H1 (cell line): ENCODE measurements around the gene ROPN1.

Source experiments
- CHD2 ChIP-seq: IDR thresholded peaks from 2 replicates; pipeline ENCODE4 v1.6.1; 2012; ENCODE audit warnings: low read length, improper control_type of control experiment
- EP300 ChIP-seq, 2 experiments: IDR thresholded peaks; 1 replicate in 1 of 2; 2 replicates in 1 of 2; pipeline ENCODE4 v1.6.1; 2011 to 2012; ENCODE audit warnings: low read depth in 2 of 2, low read length in 2 of 2, mild to moderate bottlenecking in 2 of 2, borderline replicate concordance in 1 of 2, inconsistent platforms in 1 of 2, moderate library complexity in 1 of 2
- FOSL1 ChIP-seq: IDR thresholded peaks from 2 replicates; pipeline ENCODE4 v1.6.1; 2011; ENCODE audit warnings: mild to moderate bottlenecking, low read depth, low read length, moderate library complexity; ENCODE audit not compliant: insufficient read depth
- GTF2F1 ChIP-seq: IDR thresholded peaks from 2 replicates; pipeline ENCODE4 v1.6.1; 2012; ENCODE audit warnings: low read depth, low read length, improper control_type of control experiment, borderline replicate concordance
- POLR2A ChIP-seq, 2 experiments: IDR thresholded peaks; 1 replicate in 1 of 2; 2 replicates in 1 of 2; pipeline ENCODE4 v1.6.1; 2011; ENCODE audit warnings: low read depth in 2 of 2, low read length in 2 of 2, mild to moderate bottlenecking in 2 of 2; ENCODE audit errors: control extremely low read depth in 1 of 2
- RBBP5 ChIP-seq: IDR thresholded peaks from 2 replicates; pipeline ENCODE4 v1.7.1; 2012; ENCODE audit warnings: low read depth, mild to moderate bottlenecking, inconsistent platforms, low read length, moderate library complexity, borderline replicate concordance
- RNF2 ChIP-seq: fragments of 200-900, 300-1000 bp; sonication (generic); IDR thresholded peaks from 2 replicates; pipeline ENCODE4 v1.7.1; 2016; ENCODE audit warnings: borderline replicate concordance, low read depth, mild to moderate bottlenecking, antibody characterized with exemption, low read length; ENCODE audit not compliant: poor library complexity, severe bottlenecking; ENCODE audit errors: missing control alignments
- SP2 ChIP-seq: IDR thresholded peaks from 2 replicates; pipeline ENCODE4 v1.6.1; 2012; ENCODE audit warnings: mild to moderate bottlenecking, low read length, inconsistent platforms
- TAF1 ChIP-seq: IDR thresholded peaks from 2 replicates; pipeline ENCODE4 v1.6.1; 2011; ENCODE audit warnings: mild to moderate bottlenecking, low read depth, low read length
- TF ChIP-seq, protein P1 (sequence below), 3 experiments: IDR thresholded peaks; 1 replicate in 2 of 3; 2 replicates in 1 of 3; pipeline versions ENCODE4 v1.5.1 to v1.6.1; 2011; ENCODE audit warnings: low read length in 3 of 3, mild to moderate bottlenecking in 3 of 3, inconsistent platforms in 2 of 3, low read depth in 1 of 3, moderate library complexity in 1 of 3; ENCODE audit not compliant: insufficient read depth in 1 of 3; ENCODE audit errors: control extremely low read depth in 1 of 3
- TF ChIP-seq, protein P2 (sequence below): IDR thresholded peaks from 2 replicates; pipeline ENCODE4 v1.6.1; 2011; ENCODE audit warnings: low read depth, mild to moderate bottlenecking, low read length; ENCODE audit not compliant: insufficient read depth

DNA sequence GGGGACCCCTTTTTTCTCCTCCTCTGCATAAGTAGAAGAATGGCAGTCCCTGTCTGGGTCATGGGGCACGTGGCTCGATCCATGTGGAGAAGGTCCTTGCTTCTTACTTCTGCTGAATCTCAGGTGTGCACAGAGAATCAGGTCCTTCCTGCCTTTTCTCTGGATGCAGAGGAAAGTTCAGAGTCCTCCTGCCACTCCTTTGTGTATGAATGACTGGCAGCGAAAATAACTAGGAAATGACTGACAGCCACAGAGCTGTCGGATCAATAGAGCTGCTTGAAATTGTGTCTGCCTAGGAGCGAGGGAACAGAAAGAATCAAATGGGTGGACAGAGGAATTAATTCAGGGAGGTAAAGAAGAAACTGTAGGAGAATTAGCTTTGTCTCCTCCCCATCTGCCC is 49.6 kb upstream of the ROPN1 start:
- TF ChIP-seq, protein P1, sequence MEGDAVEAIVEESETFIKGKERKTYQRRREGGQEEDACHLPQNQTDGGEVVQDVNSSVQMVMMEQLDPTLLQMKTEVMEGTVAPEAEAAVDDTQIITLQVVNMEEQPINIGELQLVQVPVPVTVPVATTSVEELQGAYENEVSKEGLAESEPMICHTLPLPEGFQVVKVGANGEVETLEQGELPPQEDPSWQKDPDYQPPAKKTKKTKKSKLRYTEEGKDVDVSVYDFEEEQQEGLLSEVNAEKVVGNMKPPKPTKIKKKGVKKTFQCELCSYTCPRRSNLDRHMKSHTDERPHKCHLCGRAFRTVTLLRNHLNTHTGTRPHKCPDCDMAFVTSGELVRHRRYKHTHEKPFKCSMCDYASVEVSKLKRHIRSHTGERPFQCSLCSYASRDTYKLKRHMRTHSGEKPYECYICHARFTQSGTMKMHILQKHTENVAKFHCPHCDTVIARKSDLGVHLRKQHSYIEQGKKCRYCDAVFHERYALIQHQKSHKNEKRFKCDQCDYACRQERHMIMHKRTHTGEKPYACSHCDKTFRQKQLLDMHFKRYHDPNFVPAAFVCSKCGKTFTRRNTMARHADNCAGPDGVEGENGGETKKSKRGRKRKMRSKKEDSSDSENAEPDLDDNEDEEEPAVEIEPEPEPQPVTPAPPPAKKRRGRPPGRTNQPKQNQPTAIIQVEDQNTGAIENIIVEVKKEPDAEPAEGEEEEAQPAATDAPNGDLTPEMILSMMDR (IDR thresholded peaks at IDR 0.05; ENCODE audit: control extremely low read depth in 1 of 3, insufficient read depth in 1 of 3, low read depth in 1 of 3, low read length in 3 of 3), result no peak
- no peak for TF ChIP-seq FOSL1
- TF ChIP-seq CHD2, result no peak
- no peak for TF ChIP-seq SP2
- no peak for TF ChIP-seq EP300 (IDR thresholded peaks at IDR 0.05; ENCODE audit: borderline replicate concordance in 1 of 2, low read depth in 2 of 2, low read length in 2 of 2)
- TF ChIP-seq RBBP5, result no peak
- no peak for TF ChIP-seq GTF2F1
- TF ChIP-seq TAF1, result no peak
- TF ChIP-seq, protein P2, sequence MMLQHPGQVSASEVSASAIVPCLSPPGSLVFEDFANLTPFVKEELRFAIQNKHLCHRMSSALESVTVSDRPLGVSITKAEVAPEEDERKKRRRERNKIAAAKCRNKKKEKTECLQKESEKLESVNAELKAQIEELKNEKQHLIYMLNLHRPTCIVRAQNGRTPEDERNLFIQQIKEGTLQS, result no peak
- TF ChIP-seq POLR2A (IDR thresholded peaks at IDR 0.05; ENCODE audit: control extremely low read depth in 1 of 2, low read depth in 2 of 2, low read length in 2 of 2), result no peak
- no peak for TF ChIP-seq RNF2
